Left renal cortex interstitium (tissue), 4 donors: ENCODE measurements around the gene MRPL36. TPM values are rescaled to one million over a fixed set of nuclear protein-coding genes. Genes with fewer than 3 reads are reported as not detected.
"Not testable (repeated sequence)": the region's sequence is repeated elsewhere in the genome, so short reads cannot be mapped to it uniquely, and the experiment has no call there.

Source experiments
- DNase-seq, 4 donors: peaks; one replicate each; pipeline ENCODE4 v3.0.0-alpha.2; 2013; ENCODE audit warnings: low read depth in 4 of 4, low spot score in 2 of 4, missing footprints in 1 of 4
- polyA plus RNA-seq, 4 donors: library from polyadenylated mRNA; unstranded; fragments of 120-200 nt; gene quantifications; one replicate each; pipeline ENCODE4 v1.2.1, GENCODE V29; 2013; ENCODE audit not compliant: insufficient read length in 4 of 4

MRPL36 gene
- polyA plus RNA-seq, 4 donors = 35.1 to 54.9 (median 40.0) TPM

- DNase-seq = peak in 1 of 4 donors; percentile 35
Observed at GRCh38 chr5:1800472-1801221, 1.0 kb upstream of the MRPL36 start.

GRCh38 chr5:1799110-1799601 is 481 bp downstream of the MRPL36 start:
- no peak for DNase-seq

- DNase-seq = not testable (repeated sequence)
Observed at GRCh38 chr5:1798589-1798988, 1.0 kb downstream of the MRPL36 start.

GRCh38 chr5:1797855-1798254 is 1.8 kb downstream of the MRPL36 start:
- no peak for DNase-seq

- DNase-seq = no peak
Observed at GRCh38 chr5:1797103-1797800, 2.4 kb downstream of the MRPL36 start.

- DNase-seq = no peak
Observed at GRCh38 chr5:1796371-1797102, 3.1 kb downstream of the MRPL36 start.

GRCh38 chr5:1795931-1796330 is 3.7 kb downstream of the MRPL36 start:
- no peak for DNase-seq

GRCh38 chr5:1795506-1795905 is 4.1 kb downstream of the MRPL36 start:
- no peak for DNase-seq

- DNase-seq = no peak
Observed at GRCh38 chr5:1794901-1795290, 4.7 kb downstream of the MRPL36 start.

GRCh38 chr5:1793966-1794900 is 5.4 kb downstream of the MRPL36 start:
- DNase-seq = no peak

- no peak for DNase-seq
Observed at GRCh38 chr5:1793301-1793740, 6.3 kb downstream of the MRPL36 start.

GRCh38 chr5:1792842-1793266 is 6.8 kb downstream of the MRPL36 start:
- DNase-seq = no peak

GRCh38 chr5:1791176-1791575 is 8.5 kb downstream of the MRPL36 start:
- DNase-seq = no peak

- no peak for DNase-seq
Observed at GRCh38 chr5:1789834-1790471, 9.7 kb downstream of the MRPL36 start.

GRCh38 chr5:1789438-1789833 is 10.2 kb downstream of the MRPL36 start:
- not testable (repeated sequence) for DNase-seq

- no peak for DNase-seq
Observed at GRCh38 chr5:1788828-1789227, 10.8 kb downstream of the MRPL36 start.

- no peak for DNase-seq
Observed at GRCh38 chr5:1788200-1788599, 11.4 kb downstream of the MRPL36 start.

GRCh38 chr5:1787472-1788047 is 12.1 kb downstream of the MRPL36 start:
- DNase-seq = no peak
